A549 (cell line): ENCODE data around the gene NOS1AP.

Experiments used
- CHD4 ChIP-seq: fragments of 200-600 bp; sonication (generic); IDR thresholded peaks from 2 replicates; pipeline ENCODE4 v1.6.1; 2016; ENCODE audit warnings: antibody characterized with exemption, mild to moderate bottlenecking, borderline replicate concordance
- CTCF ChIP-seq: fragments of >200 bp; sonication (Bioruptor Twin); formaldehyde crosslinking; IDR thresholded peaks from 3 replicates; pipeline ENCODE4 v1.5.1; 2016
- FOSL2 ChIP-seq, 2 experiments: fragments of 450-650 bp in 1 of 2; fragments of >200 bp in 1 of 2; sonication (Bioruptor Twin) in 1 of 2; formaldehyde crosslinking; IDR thresholded peaks; 2 replicates each; pipeline versions ENCODE4 v1.5.0 to v1.6.1; 2016 to 2020; ENCODE audit warnings: mild to moderate bottlenecking in 1 of 2, moderate library complexity in 1 of 2
- MAFK ChIP-seq: fragments of 450-650 bp; IDR thresholded peaks from 2 replicates; pipeline ENCODE4 v1.6.1; 2014; ENCODE audit not compliant: partially characterized antibody
- MYC ChIP-seq: IDR thresholded peaks from 2 replicates; pipeline ENCODE4 v1.6.1; 2012; ENCODE audit warnings: mild to moderate bottlenecking, inconsistent platforms, low read length, improper control_type of control experiment, borderline replicate concordance
- POLR2A ChIP-seq: IDR thresholded peaks from 2 replicates; pipeline ENCODE4 v1.6.1; 2012; ENCODE audit warnings: mild to moderate bottlenecking, low read length
- POLR2AphosphoS2 ChIP-seq: conservative IDR thresholded peaks from 2 replicates; pipeline ENCODE4 v1.6.1; 2012; ENCODE audit warnings: low read length, improper control_type of control experiment, inconsistent platforms
- TP53 ChIP-seq: fragments of 250-450 bp; sonication (Bioruptor Pico); IDR thresholded peaks from 2 replicates; pipeline ENCODE4 v1.5.0; 2021; ENCODE audit warnings: mild to moderate bottlenecking, moderate library complexity
- ZNF302 ChIP-seq: fragments of 250-450 bp; sonication (Bioruptor Pico); IDR thresholded peaks from 2 replicates; pipeline ENCODE4 v1.9.0; 2021; ENCODE audit warnings: inconsistent platforms, mild to moderate bottlenecking, moderate library complexity

GRCh38 chr1:162085991-162086390, 16.5 kb downstream of the NOS1AP start:
- TF ChIP-seq MYC (no peak), ZNF302 (CRISPR knock-in tag) (no peak), CTCF (no peak), POLR2A (no peak), CHD4 (no peak), FOSL2 (IDR thresholded peaks at IDR 0.05) (no peak), FOSL2 (CRISPR knock-in tag; IDR thresholded peaks at IDR 0.05) (no peak), MAFK (no peak), POLR2AphosphoS2 (no peak), TP53 (CRISPR knock-in tag) (no peak)
